Measurements from ENCODE around the gene SPOP.

The SPOP gene

DNA sequence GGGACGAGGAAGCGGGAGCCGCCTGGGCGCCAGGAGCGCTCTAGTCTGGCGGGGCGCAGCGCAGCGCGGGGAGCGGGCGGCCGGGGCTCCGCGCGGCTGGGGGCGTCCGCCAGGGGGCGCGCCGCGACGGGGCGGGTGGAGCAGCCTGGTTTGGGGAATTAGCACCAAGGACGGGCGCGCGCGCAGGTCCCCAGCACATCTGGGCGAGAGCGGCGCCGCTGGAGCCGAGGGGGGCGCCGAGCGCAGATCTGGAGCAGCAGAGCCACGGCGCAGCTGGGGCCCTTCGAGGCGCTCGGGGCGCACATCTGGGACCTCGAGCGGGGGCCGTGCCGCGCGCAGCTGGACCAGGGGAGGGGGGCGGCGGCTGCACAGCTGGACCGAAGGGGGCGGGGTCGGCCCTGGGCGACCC is 102.2 kb downstream of the SPOP start, which contains the start of gene NXPH3:
Gene NXPH3, plus strand, starts transcription at position 193 of the 409 bp plus-strand sequence. CDS start 349 bp downstream, outside the sequence.
- no peak within 1 kb of the TSS for H3K14ac ChIP-seq (ENCODE audit: low read length in 2 of 2)
- H3K9me3 ChIP-seq (ENCODE audit: control insufficient read depth, low read length): no peaks in the 10 kb centered on the region

DNA sequence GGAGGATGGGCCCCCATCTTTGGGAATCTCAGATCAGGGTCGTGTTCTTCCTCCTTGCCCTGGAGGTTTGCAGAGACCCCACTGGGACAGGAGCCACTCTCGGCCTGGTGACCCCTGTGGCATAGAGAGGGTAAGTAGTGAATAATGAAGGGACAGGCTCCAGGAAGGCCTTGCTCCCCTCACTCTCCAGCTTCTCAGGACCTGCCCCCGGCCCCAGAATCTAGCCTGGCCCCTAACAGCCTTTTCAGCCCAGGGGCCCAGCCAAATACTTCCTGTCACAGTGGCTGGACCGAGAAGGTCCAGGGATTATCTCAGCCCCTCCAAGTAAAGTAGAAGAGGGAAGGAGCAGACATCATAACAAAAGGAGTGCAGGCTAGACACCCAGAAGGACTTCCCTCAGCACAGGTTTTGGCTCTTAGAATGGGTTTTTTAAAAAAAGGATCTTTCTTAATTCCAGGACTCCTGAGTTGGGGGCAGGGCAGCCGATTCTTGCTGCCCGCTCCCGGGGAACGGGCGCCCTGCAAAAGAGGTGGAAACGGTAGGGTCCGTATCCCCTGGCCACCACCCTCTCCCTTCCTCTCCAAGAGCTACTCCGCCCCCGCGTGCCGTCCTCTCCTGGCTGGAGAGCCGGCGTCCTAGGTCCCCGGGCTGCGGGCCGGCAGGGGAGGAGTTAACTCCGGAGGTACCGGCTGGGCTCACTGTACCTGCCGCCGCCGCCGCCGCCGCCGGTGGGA is 102.8 kb downstream of the SPOP start:
- Histone ChIP-seq H3K27me3 (ENCODE audit: control insufficient read depth in 1 of 2, insufficient read depth in 1 of 2, low read length in 2 of 2) (peaks cover 50 to 69% of the 10 kb centered on the region in 2 experiments), H3K4ac (ENCODE audit: low read depth in 1 of 2, low read length in 2 of 2) (no peak overlapping the region), H2AK5ac (ENCODE audit: low read length, severe bottlenecking) (no peak overlapping the region), H3K18ac (ENCODE audit: low read depth in 1 of 2, low read length in 2 of 2) (no peak overlapping the region), H4K8ac (ENCODE audit: low read length) (no peak overlapping the region), H2AFZ (ENCODE audit: low read depth, low read length) (no peak overlapping the region), H3K9ac (ENCODE audit: low read length) (no peak overlapping the region), H3K36me3 (ENCODE audit: control insufficient read depth in 1 of 2, insufficient read depth in 2 of 2, low read depth in 1 of 2, low read length in 2 of 2) (no peaks in the 10 kb centered on the region), H3K4me2 (ENCODE audit: low read length, poor library complexity, severe bottlenecking) (peak overlapping the region; percentile 73), H2BK12ac (ENCODE audit: low read length in 2 of 2) (no peak overlapping the region), H4K91ac (ENCODE audit: low read length) (no peak overlapping the region), H3K9me3 (ENCODE audit: control insufficient read depth, low read length) (no peaks in the 10 kb centered on the region), H3K4me3 (ENCODE audit: insufficient read depth in 1 of 2, low read depth in 1 of 2, low read length in 2 of 2) (peak overlapping the region; percentile 40 to 49), H3K14ac (ENCODE audit: low read length in 2 of 2) (no peak overlapping the region), H2BK5ac (ENCODE audit: low read depth, low read length, poor library complexity, severe bottlenecking) (no peak overlapping the region), H2BK15ac (ENCODE audit: low read depth, poor library complexity, severe bottlenecking) (no peak overlapping the region), H3K4me1 (ENCODE audit: control insufficient read depth, insufficient read depth, low read depth, low read length) (peaks cover 23% of the 10 kb centered on the region), H3K79me1 (replicated peaks; ENCODE audit: low read length, poor library complexity, severe bottlenecking) (no peaks in the 10 kb centered on the region), H3K23ac (ENCODE audit: low read length in 2 of 2) (no peak overlapping the region), H2BK120ac (ENCODE audit: low read depth, low read length) (no peak overlapping the region), H3K27ac (ENCODE audit: low read length, poor library complexity, severe bottlenecking) (no peak overlapping the region)
- no peak for DNase-seq
- 8% methylated on average over 23 of the region's 29 CpGs for WGBS

More for the DNA sequence above, 102.2 kb downstream of the SPOP start, which contains the start of gene NXPH3:
- peak within 1 kb of the TSS; percentile 40 to 90 for H3K4me3 ChIP-seq (ENCODE audit: insufficient read depth in 1 of 2, low read depth in 1 of 2, low read length in 2 of 2)
- H3K9ac ChIP-seq (ENCODE audit: low read length): peak within 1 kb of the TSS; percentile 83
- 1% methylated on average over 39 of the region's 55 CpGs for WGBS
- H3K27me3 ChIP-seq (ENCODE audit: control insufficient read depth in 1 of 2, insufficient read depth in 1 of 2, low read length in 2 of 2): peaks cover 44 to 63% of the 10 kb centered on the region in 2 experiments
- peak within 1 kb of the TSS; percentile 36 for H2AFZ ChIP-seq (ENCODE audit: low read depth, low read length)
- H2BK15ac ChIP-seq (ENCODE audit: low read depth, poor library complexity, severe bottlenecking): no peak within 1 kb of the TSS
- no peak within 1 kb of the TSS for H2BK12ac ChIP-seq (ENCODE audit: low read length in 2 of 2)
- no peak within 1 kb of the TSS for H2BK5ac ChIP-seq (ENCODE audit: low read depth, low read length, poor library complexity, severe bottlenecking)
- H2AK5ac ChIP-seq (ENCODE audit: low read length, severe bottlenecking): no peak within 1 kb of the TSS
- peaks cover 18% of the 10 kb centered on the region for H3K4me1 ChIP-seq (ENCODE audit: control insufficient read depth, insufficient read depth, low read depth, low read length)
- no peak within 1 kb of the TSS for H3K18ac ChIP-seq (ENCODE audit: low read depth in 1 of 2, low read length in 2 of 2)
- no peaks in the 10 kb centered on the region for H3K36me3 ChIP-seq (ENCODE audit: control insufficient read depth in 1 of 2, insufficient read depth in 2 of 2, low read depth in 1 of 2, low read length in 2 of 2)
- H3K27ac ChIP-seq (ENCODE audit: low read length, poor library complexity, severe bottlenecking): no peak within 1 kb of the TSS
- H3K23ac ChIP-seq (ENCODE audit: low read length in 2 of 2): peak within 1 kb of the TSS in 1 of 2 experiments; percentile 18
- no peak within 1 kb of the TSS for H2BK120ac ChIP-seq (ENCODE audit: low read depth, low read length)
- no peak within 1 kb of the TSS for H4K8ac ChIP-seq (ENCODE audit: low read length)
- H3K4me2 ChIP-seq (ENCODE audit: low read length, poor library complexity, severe bottlenecking): peak within 1 kb of the TSS; percentile 73
- no peak within 1 kb of the TSS for H4K91ac ChIP-seq (ENCODE audit: low read length)
- no peaks in the 10 kb centered on the region for H3K79me1 ChIP-seq (replicated peaks; ENCODE audit: low read length, poor library complexity, severe bottlenecking)
- DNase-seq: peak; percentile 39
- no peak within 1 kb of the TSS for H3K4ac ChIP-seq (ENCODE audit: low read depth in 1 of 2, low read length in 2 of 2)

DNA sequence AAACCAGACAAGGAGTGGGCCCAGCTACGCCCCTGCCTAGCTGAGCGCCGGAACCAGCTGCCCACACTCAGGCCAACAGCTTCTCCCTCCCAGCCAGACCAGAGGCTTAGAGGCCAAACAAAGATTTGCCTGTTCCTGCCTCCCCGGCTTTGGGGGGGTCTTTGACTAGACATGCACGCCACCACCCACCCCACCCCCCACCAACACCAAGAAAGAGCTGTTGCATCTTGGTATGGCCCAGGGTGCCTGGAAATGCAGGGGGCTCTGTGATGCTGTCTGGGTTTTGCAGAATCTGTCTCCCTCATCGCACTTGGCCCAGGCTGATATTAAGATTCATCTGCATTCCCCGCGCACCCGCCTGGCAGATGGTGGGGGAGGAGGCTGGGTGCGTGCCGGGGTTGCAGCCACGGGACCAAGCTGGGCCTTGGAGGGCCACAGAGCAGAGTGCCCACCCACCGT is 103.5 kb downstream of the SPOP start:
- 80% methylated on average over 11 of the region's 13 CpGs for WGBS
- Histone ChIP-seq H2BK15ac (ENCODE audit: low read depth, poor library complexity, severe bottlenecking) (peak overlapping the region; percentile 61), H3K4me1 (ENCODE audit: control insufficient read depth, insufficient read depth, low read depth, low read length) (peaks cover 27% of the 10 kb centered on the region), H4K8ac (ENCODE audit: low read length) (no peak overlapping the region), H3K4me3 (ENCODE audit: insufficient read depth in 1 of 2, low read depth in 1 of 2, low read length in 2 of 2) (no peak overlapping the region), H3K9me3 (ENCODE audit: control insufficient read depth, low read length) (no peaks in the 10 kb centered on the region), H3K27me3 (ENCODE audit: control insufficient read depth in 1 of 2, insufficient read depth in 1 of 2, low read length in 2 of 2) (peaks cover 50 to 69% of the 10 kb centered on the region in 2 experiments), H2BK12ac (ENCODE audit: low read length in 2 of 2) (no peak overlapping the region), H2BK5ac (ENCODE audit: low read depth, low read length, poor library complexity, severe bottlenecking) (no peak overlapping the region), H3K14ac (ENCODE audit: low read length in 2 of 2) (no peak overlapping the region), H3K36me3 (ENCODE audit: control insufficient read depth in 1 of 2, insufficient read depth in 2 of 2, low read depth in 1 of 2, low read length in 2 of 2) (no peaks in the 10 kb centered on the region), H3K4me2 (ENCODE audit: low read length, poor library complexity, severe bottlenecking) (no peak overlapping the region), H3K18ac (ENCODE audit: low read depth in 1 of 2, low read length in 2 of 2) (no peak overlapping the region), H2AFZ (ENCODE audit: low read depth, low read length) (no peak overlapping the region), H4K91ac (ENCODE audit: low read length) (no peak overlapping the region), H3K4ac (ENCODE audit: low read depth in 1 of 2, low read length in 2 of 2) (no peak overlapping the region), H3K79me1 (replicated peaks; ENCODE audit: low read length, poor library complexity, severe bottlenecking) (no peaks in the 10 kb centered on the region), H3K27ac (ENCODE audit: low read length, poor library complexity, severe bottlenecking) (no peak overlapping the region), H2BK120ac (ENCODE audit: low read depth, low read length) (no peak overlapping the region), H3K23ac (ENCODE audit: low read length in 2 of 2) (no peak overlapping the region), H3K9ac (ENCODE audit: low read length) (no peak overlapping the region), H2AK5ac (ENCODE audit: low read length, severe bottlenecking) (no peak overlapping the region)
- no peak for DNase-seq

DNA sequence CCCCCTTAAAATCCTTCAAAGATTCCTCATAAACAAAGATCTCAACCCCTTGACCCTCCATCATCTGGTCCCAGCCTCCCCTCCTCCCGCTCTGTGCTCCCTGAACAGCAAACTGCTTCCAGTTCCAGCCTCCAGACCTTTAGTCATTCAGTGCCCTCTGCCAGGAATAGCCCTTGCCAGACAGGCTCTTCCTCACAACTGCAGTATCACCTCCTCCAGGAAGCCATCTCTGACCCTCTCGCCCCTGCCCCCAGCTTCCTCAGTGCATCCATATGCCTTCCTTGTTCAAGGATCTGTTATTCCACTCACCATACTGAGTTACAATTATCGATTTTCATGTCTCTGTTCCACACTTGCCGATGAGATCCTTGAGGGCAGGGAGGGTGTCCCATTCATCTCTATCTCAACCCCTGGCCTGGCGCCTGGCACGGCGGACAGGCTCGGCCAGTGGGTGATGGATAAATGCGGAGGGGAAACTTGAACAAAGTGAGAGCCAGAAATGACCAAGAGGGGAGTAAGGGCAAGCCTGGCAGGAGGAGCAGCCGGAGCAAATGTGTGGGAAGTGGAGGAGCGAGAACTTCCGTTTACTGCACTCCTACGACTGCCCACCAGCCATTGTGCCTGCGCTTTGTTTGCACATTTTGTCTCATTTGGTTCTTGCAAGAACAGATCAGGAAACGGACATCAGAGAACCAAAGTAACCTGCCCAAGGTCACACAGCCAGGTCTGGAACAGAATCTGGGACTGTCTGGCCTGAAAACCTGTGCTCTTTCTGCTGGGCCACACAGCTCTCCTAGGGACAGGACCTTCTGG is 104.2 kb downstream of the SPOP start:
- Histone ChIP-seq H3K79me1 (replicated peaks; ENCODE audit: low read length, poor library complexity, severe bottlenecking) (no peaks in the 10 kb centered on the region), H3K18ac (ENCODE audit: low read depth in 1 of 2, low read length in 2 of 2) (no peak overlapping the region), H2AK5ac (ENCODE audit: low read length, severe bottlenecking) (no peak overlapping the region), H4K91ac (ENCODE audit: low read length) (no peak overlapping the region), H3K4me2 (ENCODE audit: low read length, poor library complexity, severe bottlenecking) (no peak overlapping the region), H2BK120ac (ENCODE audit: low read depth, low read length) (no peak overlapping the region), H3K27ac (ENCODE audit: low read length, poor library complexity, severe bottlenecking) (no peak overlapping the region), H3K36me3 (ENCODE audit: control insufficient read depth in 1 of 2, insufficient read depth in 2 of 2, low read depth in 1 of 2, low read length in 2 of 2) (no peaks in the 10 kb centered on the region), H2AFZ (ENCODE audit: low read depth, low read length) (no peak overlapping the region), H2BK15ac (ENCODE audit: low read depth, poor library complexity, severe bottlenecking) (peak overlapping the region; percentile 61), H2BK12ac (ENCODE audit: low read length in 2 of 2) (no peak overlapping the region), H3K9ac (ENCODE audit: low read length) (no peak overlapping the region), H3K27me3 (ENCODE audit: control insufficient read depth in 1 of 2, insufficient read depth in 1 of 2, low read length in 2 of 2) (peaks cover 50 to 69% of the 10 kb centered on the region in 2 experiments), H3K23ac (ENCODE audit: low read length in 2 of 2) (no peak overlapping the region), H3K4me1 (ENCODE audit: control insufficient read depth, insufficient read depth, low read depth, low read length) (peaks cover 27% of the 10 kb centered on the region), H2BK5ac (ENCODE audit: low read depth, low read length, poor library complexity, severe bottlenecking) (no peak overlapping the region), H3K14ac (ENCODE audit: low read length in 2 of 2) (no peak overlapping the region), H3K9me3 (ENCODE audit: control insufficient read depth, low read length) (no peaks in the 10 kb centered on the region), H3K4me3 (ENCODE audit: insufficient read depth in 1 of 2, low read depth in 1 of 2, low read length in 2 of 2) (no peak overlapping the region), H3K4ac (ENCODE audit: low read depth in 1 of 2, low read length in 2 of 2) (no peak overlapping the region), H4K8ac (ENCODE audit: low read length) (no peak overlapping the region)
- whole genome bisulfite sequencing: 80% methylated on average over 15 of the region's 15 CpGs
- DNase-seq: no peak
